HG03575 (cell line): Measurements from ENCODE around the gene TAF9.
"Not testable (repeated sequence)": the region's sequence is repeated elsewhere in the genome, so short reads cannot be mapped to it uniquely, and the experiment has no call there.

Source experiments
- ATAC-seq: cut with Tn5 transposase; IDR thresholded peaks from one replicate; pipeline ENCODE4 v1.9.1; 2021; ENCODE audit not compliant: unreplicated experiment, insufficient number of reproducible peaks, low FRiP score; ENCODE audit errors: extremely low read depth

The TAF9 gene, protein sequence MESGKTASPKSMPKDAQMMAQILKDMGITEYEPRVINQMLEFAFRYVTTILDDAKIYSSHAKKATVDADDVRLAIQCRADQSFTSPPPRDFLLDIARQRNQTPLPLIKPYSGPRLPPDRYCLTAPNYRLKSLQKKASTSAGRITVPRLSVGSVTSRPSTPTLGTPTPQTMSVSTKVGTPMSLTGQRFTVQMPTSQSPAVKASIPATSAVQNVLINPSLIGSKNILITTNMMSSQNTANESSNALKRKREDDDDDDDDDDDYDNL

DNA sequence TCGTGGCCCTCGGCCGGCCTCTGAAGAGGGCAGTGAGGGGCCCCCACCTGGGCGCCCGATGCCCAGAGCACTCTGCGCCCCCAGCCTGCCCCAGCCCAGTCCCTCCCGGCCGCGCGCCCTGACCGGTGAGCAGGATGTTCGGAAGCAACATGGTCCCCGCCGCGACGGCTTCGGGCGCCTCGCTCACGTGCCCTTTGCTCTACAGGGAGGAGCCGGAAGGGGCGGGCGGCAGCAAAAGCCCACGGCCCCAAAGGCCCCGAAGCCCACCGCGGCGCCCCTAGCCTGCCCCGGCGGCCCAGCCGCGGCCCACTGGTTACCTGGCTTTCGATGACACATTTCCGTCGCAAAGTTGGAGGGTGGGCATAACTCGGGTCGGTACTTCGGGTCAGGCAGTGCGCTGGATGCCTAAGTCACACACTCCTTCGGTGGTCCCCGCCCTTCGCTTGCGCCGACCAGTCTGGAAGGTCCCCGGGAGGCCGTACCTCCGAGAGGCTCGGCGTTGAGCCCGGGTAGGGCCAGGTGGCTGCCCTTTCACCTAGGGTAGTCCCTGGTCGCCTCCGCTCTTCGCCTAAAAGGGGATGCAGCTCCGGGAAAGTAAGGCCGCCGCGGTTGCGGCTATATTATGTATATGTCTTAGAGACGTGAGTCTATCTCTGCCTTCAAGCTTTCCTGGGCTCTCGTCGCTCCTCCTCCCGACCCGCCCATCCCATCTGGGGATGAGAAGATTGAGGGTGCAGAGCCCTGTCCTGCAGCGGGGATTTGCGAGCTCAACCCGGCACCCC is at the start of gene TAF9, which contains the start of the genes AK6 and RAD17:
TAF9 (minus strand) TSS at position 181 of the 782 bp plus-strand sequence. CDS start 3,783 bp downstream, outside the sequence.
AK6 (minus strand) TSS at position 181 of the 782 bp plus-strand sequence; CDS start at position 151, 30 bp downstream.
RAD17 (plus strand) TSS at position 479 of the 782 bp plus-strand sequence. CDS start 2,391 bp downstream, outside the sequence.
- ATAC-seq = peak; percentile 82

DNA sequence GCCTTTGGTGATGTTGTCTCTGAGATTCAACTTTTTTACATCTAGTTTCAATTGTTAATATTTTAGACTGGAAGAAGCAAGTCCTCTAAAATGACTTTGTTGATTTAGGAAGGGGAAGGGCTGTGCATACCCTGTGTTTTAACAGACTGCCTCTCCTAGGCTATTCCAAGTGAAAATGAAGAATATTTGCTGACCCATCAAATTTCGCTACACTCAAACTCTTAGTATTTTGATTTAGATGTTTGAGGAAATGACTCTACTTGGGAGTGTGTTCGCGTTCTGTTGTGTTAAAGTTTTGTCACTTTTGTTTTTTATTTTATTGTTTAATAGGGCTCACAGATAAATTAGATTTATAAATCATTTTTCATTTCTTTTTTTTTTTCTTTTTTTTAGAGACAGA is 49.2 kb upstream of the TAF9 start:
- no peak for ATAC-seq

DNA sequence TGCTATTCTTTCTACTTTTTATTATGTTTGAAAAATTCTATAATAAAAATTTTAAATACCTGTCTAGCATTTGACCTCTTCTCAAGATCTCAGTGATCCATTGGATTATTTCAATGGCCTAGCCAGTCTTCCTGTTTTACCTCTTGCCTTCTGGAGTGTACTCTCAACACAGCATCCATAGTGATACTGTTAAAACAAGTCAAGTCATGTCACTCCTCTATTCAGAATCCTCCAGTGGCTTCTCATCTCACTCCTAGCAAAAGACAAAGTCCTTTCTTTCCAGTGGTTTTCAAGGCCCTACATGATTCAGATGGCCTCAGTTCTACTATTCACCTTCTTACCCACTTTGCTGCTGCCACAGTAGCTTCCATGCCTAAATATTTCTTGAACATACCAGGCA is 47.4 kb upstream of the TAF9 start:
- ATAC-seq = no peak

DNA sequence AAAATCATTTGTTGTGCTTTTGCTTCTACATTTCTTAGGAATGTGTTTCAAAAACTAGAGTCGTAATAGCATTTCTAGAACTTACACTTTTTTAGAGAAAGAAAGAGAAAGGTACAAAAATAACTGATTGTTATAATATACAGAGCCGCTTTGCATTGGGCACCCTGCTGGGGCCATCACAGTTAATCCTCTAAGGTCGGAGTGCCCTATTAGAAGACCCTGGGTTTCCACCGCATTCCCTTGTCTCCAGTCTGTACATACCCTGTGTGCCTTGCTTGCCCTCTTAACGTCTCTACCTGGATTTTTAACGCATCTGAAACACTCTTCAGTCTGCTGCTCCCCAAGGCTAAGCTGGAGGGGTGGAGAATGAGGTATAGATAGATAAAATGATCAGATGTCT is 46.9 kb upstream of the TAF9 start:
- ATAC-seq = no peak

DNA sequence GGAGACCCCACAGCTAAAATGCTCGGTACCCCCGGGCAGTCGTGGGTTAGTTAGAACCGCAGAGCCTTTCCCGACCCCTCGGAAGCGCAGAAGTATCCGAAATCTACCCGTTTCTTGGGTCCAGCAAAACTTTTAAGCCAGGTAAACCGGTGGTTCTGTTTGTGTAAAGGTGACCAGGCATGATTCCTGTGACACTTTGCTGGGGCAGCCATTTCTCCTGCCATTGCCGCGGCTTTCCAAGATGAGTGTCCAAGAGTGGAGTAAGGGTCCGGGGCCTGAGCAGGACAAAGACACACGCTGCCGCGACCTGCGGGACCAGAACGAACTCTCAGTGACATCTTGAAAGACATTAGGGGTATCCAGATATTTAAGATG is 46.3 kb upstream of the TAF9 start:
- no peak for ATAC-seq

DNA sequence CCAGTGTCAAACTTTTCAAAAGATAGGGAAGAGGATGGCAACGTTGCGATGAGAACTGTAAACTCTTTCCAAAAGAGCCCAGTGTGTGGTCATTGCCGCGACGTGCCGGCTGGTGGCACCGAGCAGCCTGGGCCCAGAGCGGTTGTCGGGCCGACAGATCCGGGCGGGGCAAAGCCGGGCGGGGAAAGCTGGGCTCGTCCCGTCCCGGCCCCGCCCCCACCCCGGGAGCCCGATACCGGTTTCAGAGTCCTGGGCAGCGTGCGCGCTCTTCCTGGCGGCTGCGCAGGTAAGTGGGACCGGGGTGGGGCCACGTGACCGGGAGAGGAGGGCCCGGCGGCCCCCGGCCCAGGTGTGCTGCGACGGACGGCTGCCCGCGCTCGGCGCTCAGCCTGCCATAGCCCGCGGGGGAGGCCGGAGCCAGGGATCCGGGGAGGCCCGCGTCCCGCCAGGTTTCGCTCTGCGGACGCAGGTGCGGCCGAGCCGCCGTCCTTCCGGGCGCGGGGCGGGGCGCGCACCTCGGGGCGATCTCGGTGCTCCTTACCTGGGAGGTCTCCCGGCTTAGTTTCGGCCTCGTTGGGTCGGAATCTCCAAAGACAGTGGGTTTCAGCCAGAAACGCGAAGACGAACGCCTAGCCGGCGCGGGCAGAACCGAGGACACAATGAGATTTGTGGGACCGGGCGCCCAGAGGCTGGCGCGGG is 45.7 kb upstream of the TAF9 start, which contains the start of gene MARVELD2:
MARVELD2 (plus strand) TSS at position 232 of the 699 bp plus-strand sequence. CDS start 4,270 bp downstream, outside the sequence.
- ATAC-seq = no peak

DNA sequence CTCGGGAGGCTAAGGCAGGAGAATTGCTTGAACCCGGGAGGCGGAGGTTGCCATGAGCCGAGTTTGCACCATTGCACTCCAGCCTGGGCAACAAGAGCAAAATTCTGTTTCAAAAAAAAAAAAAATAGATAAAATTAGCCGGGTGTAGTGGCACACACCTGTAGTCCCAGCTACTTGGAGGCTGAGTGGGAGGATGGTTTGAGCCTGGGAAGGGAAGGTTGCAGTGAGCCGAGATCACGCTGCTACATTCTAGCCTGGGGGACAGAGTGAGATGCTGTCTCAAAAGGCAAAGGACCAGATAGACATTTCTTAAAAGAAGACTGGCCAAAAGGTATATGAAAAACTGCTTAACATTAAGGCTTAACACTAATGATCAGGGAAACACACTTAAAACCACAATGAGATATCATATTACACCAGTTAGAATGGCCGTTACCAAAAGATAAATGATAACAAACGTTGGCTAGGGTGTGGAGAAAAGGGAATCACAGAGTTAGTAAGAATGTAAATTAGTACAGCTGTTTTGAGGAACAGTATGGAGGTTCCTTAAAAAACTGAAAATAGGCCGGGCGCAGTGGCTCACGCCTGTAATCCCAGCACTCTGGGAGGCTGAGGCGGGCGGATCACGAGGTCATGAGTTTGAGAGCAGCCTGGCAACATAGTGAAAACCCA is 35.5 kb upstream of the TAF9 start:
- no peak for ATAC-seq

DNA sequence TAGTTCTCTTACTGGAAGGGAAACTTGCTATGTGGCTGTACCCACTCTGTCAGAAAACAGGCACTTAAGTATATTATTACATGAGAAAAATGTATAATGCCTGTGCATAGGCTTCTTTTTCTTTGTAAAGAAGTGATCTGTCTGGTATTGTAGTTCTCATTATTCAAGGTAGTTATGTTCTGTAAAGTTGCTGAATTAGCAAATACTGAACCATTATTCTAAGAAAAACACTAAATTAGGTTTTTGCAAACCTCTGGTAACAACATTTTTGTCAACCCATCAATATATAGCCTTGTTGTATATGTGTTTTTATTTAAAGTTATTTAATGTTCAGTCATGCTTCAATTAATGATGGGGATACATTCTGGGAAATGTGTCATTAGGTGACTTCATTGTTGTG is 9.1 kb upstream of the TAF9 start:
- ATAC-seq = no peak

DNA sequence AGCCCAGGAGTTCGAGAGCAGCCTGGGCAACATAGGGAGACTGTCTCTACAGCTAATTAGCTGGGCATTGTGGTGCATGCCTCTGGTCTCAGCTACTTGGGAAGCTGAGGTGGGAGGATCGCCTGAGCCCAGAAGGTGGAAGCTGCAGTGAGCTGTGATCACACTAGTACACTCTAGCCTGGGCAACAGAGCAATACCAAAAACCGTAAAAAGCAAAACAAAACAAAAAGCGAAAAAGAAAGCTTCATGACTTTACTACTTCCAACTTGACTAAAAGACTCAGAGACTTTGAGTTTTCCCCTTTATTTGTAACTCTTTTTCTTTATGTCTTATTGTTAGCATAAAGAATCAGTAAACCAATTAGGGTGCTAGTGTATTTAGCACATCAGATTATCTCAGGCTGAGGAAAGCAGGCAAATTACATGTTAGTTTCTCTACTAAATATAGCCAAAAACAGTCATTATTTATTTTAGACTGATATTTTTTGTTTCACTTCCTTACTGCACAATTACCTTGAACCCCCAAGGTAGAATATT is 5.7 kb upstream of the TAF9 start:
- peak; percentile 54 for ATAC-seq

DNA sequence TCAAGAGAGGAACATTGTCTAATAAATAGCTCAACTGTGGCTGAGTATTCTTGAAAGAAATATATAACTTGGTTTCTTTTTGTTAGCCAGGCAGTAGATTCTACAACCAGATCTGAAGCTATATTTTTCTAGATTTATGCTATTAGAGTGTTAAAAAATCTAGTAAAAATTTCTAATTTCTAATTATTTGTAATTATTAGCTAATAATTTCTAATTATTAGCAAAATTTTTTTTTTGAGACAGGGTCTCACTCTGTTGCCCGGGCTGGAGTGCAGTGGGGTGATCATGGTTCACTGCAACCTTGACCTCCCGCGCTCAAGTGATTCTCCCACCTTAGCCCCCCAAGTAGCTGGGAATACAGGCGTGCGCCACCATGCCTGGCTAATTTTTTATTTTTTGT is 3.1 kb upstream of the TAF9 start:
- ATAC-seq = no peak

DNA sequence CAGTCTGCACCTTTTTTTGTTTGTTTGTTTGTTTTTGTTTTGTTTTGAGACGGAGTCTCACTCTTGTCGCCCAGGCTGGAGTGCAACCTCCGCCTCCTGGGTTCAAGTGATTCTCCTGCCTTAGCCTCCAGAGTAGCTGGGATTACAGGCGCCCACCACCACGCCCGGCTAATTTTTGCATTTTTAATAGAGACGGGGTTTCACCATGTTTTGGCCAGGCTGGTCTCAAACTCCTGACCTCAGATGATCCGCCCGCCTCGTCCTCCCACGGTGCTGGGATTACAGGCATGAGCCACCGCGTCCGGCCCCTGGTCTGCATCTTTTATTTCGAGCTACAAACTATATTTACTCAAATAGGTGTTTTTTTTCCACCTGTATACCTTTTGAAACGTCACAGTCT is 1.0 kb upstream of the TAF9 start:
- not testable (repeated sequence) for ATAC-seq

DNA sequence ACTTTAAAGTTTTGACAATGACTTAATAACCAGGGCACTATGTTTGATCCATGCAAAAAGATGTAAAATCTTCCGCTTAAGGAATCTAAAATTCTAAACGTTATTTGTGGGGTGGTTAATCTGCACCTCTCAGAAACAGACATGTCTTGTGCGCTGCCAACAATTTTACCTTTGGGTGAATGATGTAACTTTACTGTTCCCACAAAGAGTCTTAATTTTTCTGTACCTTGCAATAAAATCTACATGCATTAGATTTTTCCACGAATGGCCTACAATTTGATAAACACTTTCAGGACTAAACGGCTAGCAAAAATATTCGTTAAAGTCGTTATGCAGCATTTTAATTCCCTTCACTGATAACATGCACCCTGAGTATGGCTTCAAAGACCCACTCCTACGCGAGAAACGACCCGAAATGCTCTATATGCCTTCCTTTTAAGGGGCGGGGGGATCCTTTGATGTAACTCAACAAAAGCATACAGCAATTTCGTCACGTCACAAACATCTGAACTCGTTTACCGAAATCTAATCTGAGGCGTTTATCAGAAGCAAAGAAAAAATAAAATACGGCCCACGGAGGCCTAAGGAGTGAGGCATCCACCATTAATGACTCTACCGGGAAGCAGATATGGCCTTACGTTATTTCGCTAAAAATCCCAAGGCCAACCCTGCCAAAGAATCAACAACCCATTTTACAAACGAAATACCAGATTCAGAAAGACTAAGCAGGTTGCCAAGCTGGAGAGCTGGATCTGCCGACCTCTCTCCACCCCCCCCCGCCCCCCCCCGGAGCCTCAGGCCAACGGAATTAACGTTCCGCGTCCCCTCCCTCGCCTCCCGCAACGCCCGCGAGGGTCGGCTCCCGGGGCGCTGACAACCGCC is 621 bp downstream of the TAF9 start:
- ATAC-seq = no peak

DNA sequence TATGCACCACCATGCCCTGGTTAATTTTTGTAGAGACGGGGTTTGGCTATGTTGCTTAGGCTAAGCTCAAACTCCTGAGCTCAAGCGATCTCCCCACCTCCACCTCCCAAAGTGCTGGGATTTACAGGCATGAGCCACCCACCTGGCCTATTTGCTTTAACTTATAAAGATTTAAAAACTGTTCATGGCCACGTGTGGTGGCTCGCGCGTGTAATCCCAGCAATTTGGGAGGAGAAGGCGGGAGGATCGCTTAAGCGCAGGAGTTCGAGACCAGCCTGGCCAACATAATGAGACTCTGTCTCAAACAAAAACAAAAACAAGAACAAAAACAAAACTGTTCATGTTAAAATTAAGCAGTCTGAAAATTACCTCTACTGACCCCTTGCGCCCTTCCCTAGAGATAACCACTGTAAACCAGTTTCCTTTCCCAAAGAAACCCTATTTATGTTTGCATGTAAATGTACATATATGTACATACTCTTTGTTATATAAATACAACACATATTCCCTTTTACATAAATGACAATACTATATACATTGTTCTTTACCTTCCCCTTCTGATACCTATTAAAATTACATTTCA is 1.5 kb downstream of the TAF9 start:
- no peak for ATAC-seq

DNA sequence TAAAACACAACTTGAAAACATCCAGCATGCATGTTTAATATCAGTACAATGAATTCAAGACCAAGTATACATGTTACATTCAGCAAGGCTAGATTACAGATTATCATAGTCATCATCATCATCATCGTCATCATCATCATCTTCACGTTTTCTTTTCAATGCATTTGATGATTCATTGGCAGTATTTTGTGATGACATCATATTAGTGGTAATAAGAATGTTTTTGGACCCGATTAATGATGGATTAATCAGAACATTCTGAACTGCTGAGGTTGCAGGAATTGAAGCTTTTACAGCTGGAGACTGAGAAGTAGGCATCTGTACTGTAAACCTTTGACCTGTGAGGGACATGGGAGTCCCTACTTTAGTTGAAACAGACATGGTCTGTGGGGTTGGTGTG is 4.5 kb downstream of the TAF9 start:
- no peak for ATAC-seq

DNA sequence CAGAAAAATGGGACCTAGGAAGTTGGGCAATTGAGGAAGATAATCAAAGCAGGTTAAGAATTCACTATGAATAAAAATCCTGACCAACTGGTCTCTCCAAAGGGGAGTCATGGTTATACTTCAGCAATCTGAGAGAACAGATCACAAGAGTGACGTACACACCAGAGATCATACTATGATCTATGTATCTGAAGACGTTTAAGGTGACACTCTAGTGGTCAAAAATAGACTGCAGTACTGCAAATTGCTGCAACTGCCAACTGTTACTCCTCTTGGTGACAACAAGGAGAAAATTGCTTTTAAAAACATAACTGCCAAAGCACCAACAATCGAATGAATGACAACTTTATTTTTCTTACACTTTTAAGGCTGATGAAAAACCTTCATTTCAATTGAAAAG is 4.9 kb downstream of the TAF9 start:
- no peak for ATAC-seq

DNA sequence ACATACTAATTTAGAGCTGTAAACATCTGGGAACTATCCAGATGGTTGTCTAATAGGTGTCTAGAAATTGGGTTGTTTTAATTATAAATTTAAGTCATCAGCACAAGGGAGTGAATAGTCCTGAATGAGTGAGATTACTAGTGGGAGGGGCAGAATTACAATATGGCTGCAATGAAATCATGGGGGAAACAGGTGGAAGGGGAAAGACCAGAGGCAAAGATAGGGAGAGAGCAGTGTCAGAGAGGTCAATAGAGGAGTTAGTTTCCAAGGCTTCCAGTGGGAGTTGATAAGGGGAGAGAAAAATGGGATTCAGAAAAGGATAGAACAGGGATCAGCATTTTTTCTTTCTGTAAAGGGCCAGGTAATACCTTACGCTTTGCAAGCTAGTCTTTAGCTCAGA is 8.9 kb downstream of the TAF9 start:
- no peak for ATAC-seq

DNA sequence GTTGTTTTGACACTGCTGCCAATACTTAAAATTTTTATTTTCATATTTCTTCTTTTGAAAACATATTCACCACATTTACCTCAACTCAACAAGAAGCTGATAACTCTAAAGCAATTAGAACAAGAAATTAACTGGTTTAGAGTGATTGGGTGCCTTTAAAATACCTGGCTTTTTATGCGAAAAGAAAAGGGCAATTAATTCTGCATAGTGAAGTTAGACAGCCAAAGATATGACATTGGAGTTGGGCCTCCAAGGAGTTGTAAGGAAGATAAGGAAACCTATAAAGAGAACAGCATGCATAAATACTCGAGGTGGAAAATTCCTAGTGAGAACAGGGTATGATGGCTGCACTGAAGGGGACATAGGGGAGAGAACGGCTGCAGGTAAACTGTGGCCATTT is 9.6 kb downstream of the TAF9 start:
- ATAC-seq = no peak

DNA sequence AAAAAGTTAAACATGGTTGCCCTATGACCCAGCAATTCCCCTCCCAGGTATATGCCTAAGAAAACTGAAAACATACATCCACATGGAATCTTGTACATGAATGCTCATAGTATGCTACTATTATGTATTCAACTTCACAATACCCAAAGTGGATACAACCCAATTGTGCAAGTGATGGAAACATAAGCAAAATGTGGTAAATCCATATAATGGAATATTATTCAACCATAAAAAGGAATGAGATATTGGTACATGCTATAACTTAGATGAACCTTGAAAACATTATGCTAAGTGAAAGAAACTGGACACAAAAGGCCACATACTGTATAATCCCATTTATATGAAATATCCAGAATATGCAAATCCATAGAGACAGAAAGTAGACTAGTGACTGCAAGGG is 18.7 kb downstream of the TAF9 start:
- ATAC-seq = no peak
